CD14-positive monocyte (primary cell): Measurements from ENCODE around the gene INTS3. TPM values are rescaled to one million over a fixed set of nuclear protein-coding genes. Genes with fewer than 3 reads are reported as not detected.
"Not testable (repeated sequence)": the region's sequence is repeated elsewhere in the genome, so short reads cannot be mapped to it uniquely, and the experiment has no call there.

ENCODE experiments used
- DNase-seq, 3 donors: peaks; one replicate each; pipeline ENCODE4 v3.0.0-alpha.2; 2011 to 2022
- H2AFZ ChIP-seq: 2 replicates; pipeline ENCODE4 v1.6.0; 2012; ENCODE audit warnings: mild to moderate bottlenecking, low read depth, low read length, inconsistent platforms; ENCODE audit not compliant: insufficient read depth, poor library complexity, severe bottlenecking
- H3K27ac ChIP-seq, 2 donors: 1 replicate in 1 of 2; 2 replicates in 1 of 2; pipeline ENCODE4 v1.5.1; 2012 to 2013; ENCODE audit warnings: low read length in 2 of 2, control low read depth in 1 of 2, inconsistent platforms in 1 of 2, low read depth in 1 of 2, mild to moderate bottlenecking in 1 of 2
- H3K27me3 ChIP-seq, 2 donors: one replicate each; pipeline versions ENCODE4 v1.6.0 to v1.6.1; 2011 to 2013; ENCODE audit warnings: low read length in 2 of 2; ENCODE audit not compliant: control insufficient read depth in 2 of 2, insufficient read depth in 2 of 2
- H3K36me3 ChIP-seq, 2 donors: replicated peaks in 1 of 2; 1 replicate in 1 of 2; 2 replicates in 1 of 2; pipeline versions ENCODE4 v1.5.1 to v1.6.1; 2012 to 2013; ENCODE audit warnings: low read length in 2 of 2, control low read depth in 1 of 2, inconsistent platforms in 1 of 2, mild to moderate bottlenecking in 1 of 2; ENCODE audit not compliant: insufficient read depth in 2 of 2, control insufficient read depth in 1 of 2
- H3K4me1 ChIP-seq, 2 donors: 1 replicate in 1 of 2; 2 replicates in 1 of 2; pipeline versions ENCODE4 v1.5.1 to v1.6.1; 2012 to 2013; ENCODE audit warnings: low read length in 2 of 2, control low read depth in 1 of 2, inconsistent platforms in 1 of 2, mild to moderate bottlenecking in 1 of 2, moderate library complexity in 1 of 2; ENCODE audit not compliant: insufficient read depth in 2 of 2, control insufficient read depth in 1 of 2
- H3K4me2 ChIP-seq: replicated peaks from 2 replicates; pipeline ENCODE3; 2012; ENCODE audit warnings: low read length, moderate library complexity, mild to moderate bottlenecking; ENCODE audit not compliant: poor library complexity, severe bottlenecking; ENCODE audit errors: extremely low read depth
- H3K4me3 ChIP-seq, 3 experiments: fragments of 200-600 bp in 1 of 3; sonication (generic) in 1 of 3; replicated peaks in 1 of 3; 1 replicate in 2 of 3; 2 replicates in 1 of 3; pipeline ENCODE4 v1.5.1; 2011 to 2013; ENCODE audit warnings: low read length in 3 of 3, mild to moderate bottlenecking in 3 of 3, control low read depth in 2 of 3, low read depth in 2 of 3, inconsistent platforms in 1 of 3, moderate library complexity in 1 of 3
- H3K79me2 ChIP-seq: 2 replicates; pipeline ENCODE4 v1.6.0; 2012; ENCODE audit warnings: mild to moderate bottlenecking, control low read depth, inconsistent platforms, low read length, moderate library complexity; ENCODE audit not compliant: insufficient read depth
- H3K9ac ChIP-seq: 2 replicates; pipeline ENCODE4 v1.6.0; 2017; ENCODE audit warnings: low read length, mild to moderate bottlenecking; ENCODE audit not compliant: insufficient read depth, poor library complexity, severe bottlenecking
- H3K9me3 ChIP-seq, 2 donors: replicated peaks in 1 of 2; 1 replicate in 1 of 2; 2 replicates in 1 of 2; pipeline versions ENCODE4 v1.5.1 to v1.6.1; 2012 to 2013; ENCODE audit warnings: low read length in 2 of 2, control low read depth in 1 of 2; ENCODE audit not compliant: control insufficient read depth in 1 of 2, insufficient read depth in 1 of 2
- H4K20me1 ChIP-seq: 2 replicates; pipeline ENCODE4 v1.6.0; 2012; ENCODE audit warnings: mild to moderate bottlenecking, low read length, control low read depth, moderate library complexity; ENCODE audit not compliant: insufficient read depth
- H3K27ac Mint-ChIP-seq, 7 donors: one replicate each; pipeline ENCODE4 v1.8.0; 2020; ENCODE audit warnings: mild to moderate bottlenecking in 7 of 7, mixed read lengths in 7 of 7, moderate library complexity in 6 of 7, inconsistent platforms in 2 of 7
- H3K27me3 Mint-ChIP-seq, 3 donors: one replicate each; pipeline ENCODE4 v1.8.0; 2021 to 2022; ENCODE audit warnings: low read depth in 3 of 3, mild to moderate bottlenecking in 3 of 3, mixed read lengths in 3 of 3, moderate library complexity in 3 of 3, inconsistent platforms in 1 of 3
- H3K36me3 Mint-ChIP-seq, 2 donors: one replicate each; pipeline ENCODE4 v1.8.0; 2020; ENCODE audit warnings: mixed read lengths in 2 of 2, inconsistent platforms in 1 of 2, mild to moderate bottlenecking in 1 of 2
- H3K4me1 Mint-ChIP-seq: one replicate; pipeline ENCODE4 v1.8.0; 2020; ENCODE audit warnings: mild to moderate bottlenecking, mixed read lengths
- H3K4me3 Mint-ChIP-seq, 2 donors: one replicate each; pipeline ENCODE4 v1.8.0; 2020; ENCODE audit warnings: mild to moderate bottlenecking in 2 of 2, mixed read lengths in 2 of 2, moderate library complexity in 1 of 2
- H3K9me3 Mint-ChIP-seq, 7 donors: one replicate each; pipeline ENCODE4 v1.8.0; 2020 to 2022; ENCODE audit warnings: mixed read lengths in 7 of 7, mild to moderate bottlenecking in 6 of 7, moderate library complexity in 6 of 7, inconsistent platforms in 2 of 7
- CTCF ChIP-seq: fragments of 200-600 bp; IDR thresholded peaks from one replicate; pipeline ENCODE4 v1.8.0; 2022; ENCODE audit warnings: antibody characterized with exemption, mild to moderate bottlenecking
- WGBS: methylation state at CpG from one replicate; pipeline ENCODE4 v1.1.5; 2013; ENCODE audit warnings: missing lambda C conversion rate; ENCODE audit not compliant: insufficient coverage; 5-methylcytosine and 5-hydroxymethylcytosine counted together
- intact Hi-C, 2 donors: fragments of 100-400 bp; cut with micrococcal nuclease; formaldehyde crosslinking; loops; one replicate each; pipeline versions ENCODE4 v1.15.0 to v1.15.1; 2023
- polyA plus RNA-seq, 3 donors: library from polyadenylated mRNA; depleted of rRNA in 1 of 3; unstranded in 2 of 3; stranded (reverse) in 1 of 3; fragments of 300-500 nt in 2 of 3; fragments of >200 nt in 1 of 3; fragmentation: Illumina TruSeq in 2 of 3; gene quantifications; 1 replicate in 2 of 3; 2 replicates in 1 of 3; pipeline ENCODE4 v1.2.3, GENCODE V29; 2012 to 2021

INTS3 gene
- polyA plus RNA-seq, 3 donors = 9.2 to 76.9 (median 15.9) TPM

- H3K27me3 Mint-ChIP-seq = peaks cover 0 to 9% (median 2%) of the 10 kb centered on the region in 3 donors
- no peaks in the 10 kb centered on the region for H3K4me1 Mint-ChIP-seq
- Histone ChIP-seq H3K27ac (no peak overlapping the region), H3K4me1 (no peaks in the 10 kb centered on the region), H3K9ac (no peak overlapping the region), H3K27me3 (no peaks in the 10 kb centered on the region), H3K36me3 (no peaks in the 10 kb centered on the region), H3K4me2 (no peak overlapping the region), H3K79me2 (no peaks in the 10 kb centered on the region), H4K20me1 (no peaks in the 10 kb centered on the region), H2AFZ (no peak overlapping the region), H3K4me3 (no peak overlapping the region), H3K9me3 (no peaks in the 10 kb centered on the region)
- H3K9me3 Mint-ChIP-seq = peaks cover 0 to 2% (median 0%) of the 10 kb centered on the region in 7 donors
- no peak overlapping the region for H3K4me3 Mint-ChIP-seq
- no CpG with 5 or more reads among the region's 3 CpGs for WGBS
- H3K27ac Mint-ChIP-seq = no peak overlapping the region
- no peaks in the 10 kb centered on the region for H3K36me3 Mint-ChIP-seq
- TF ChIP-seq CTCF = no peak
- intact Hi-C loops = no loop called here
- DNase-seq = no peak
These were observed 10.5 kb upstream of the INTS3 start for GRCh38 chr1:153717330-153717729.

GRCh38 chr1:153723687-153724086, 4.2 kb upstream of the INTS3 start:
- Histone ChIP-seq H3K27me3 (no peaks in the 10 kb centered on the region), H3K4me2 (no peak overlapping the region), H3K27ac (no peak overlapping the region), H3K79me2 (peaks cover 7% of the 10 kb centered on the region), H3K4me3 (no peak overlapping the region), H3K4me1 (peaks cover 7 to 12% of the 10 kb centered on the region in 2 donors), H3K9ac (no peak overlapping the region), H4K20me1 (no peaks in the 10 kb centered on the region), H3K9me3 (no peaks in the 10 kb centered on the region), H2AFZ (no peak overlapping the region), H3K36me3 (no peaks in the 10 kb centered on the region)
- no peak for DNase-seq
- intact Hi-C loops = no loop called here
- H3K27ac Mint-ChIP-seq = no peak overlapping the region
- H3K36me3 Mint-ChIP-seq = no peaks in the 10 kb centered on the region
- no peaks in the 10 kb centered on the region for H3K4me1 Mint-ChIP-seq
- 100% methylated on average over 2 of the region's 3 CpGs for WGBS
- H3K27me3 Mint-ChIP-seq = peaks cover 1 to 5% (median 3%) of the 10 kb centered on the region in 3 donors
- H3K4me3 Mint-ChIP-seq = no peak overlapping the region
- no peak for TF ChIP-seq CTCF
- no peaks in the 10 kb centered on the region for H3K9me3 Mint-ChIP-seq

GRCh38 chr1:153724634-153725033, 3.2 kb upstream of the INTS3 start:
- H4K20me1 ChIP-seq, H3K4me3 Mint-ChIP-seq, H3K27ac Mint-ChIP-seq, H3K4me1 Mint-ChIP-seq, H3K27me3 ChIP-seq, H3K36me3 Mint-ChIP-seq, H3K9me3 Mint-ChIP-seq, H3K9me3 ChIP-seq, H2AFZ ChIP-seq, H3K36me3 ChIP-seq, H3K27me3 Mint-ChIP-seq, H3K27ac ChIP-seq, intact Hi-C loops, H3K9ac ChIP-seq, DNase-seq, H3K4me2 ChIP-seq, H3K4me3 ChIP-seq: not testable (repeated sequence)
- WGBS = 94% methylated on average over 2 of the region's 4 CpGs
- Histone ChIP-seq H3K4me1 (peaks cover 16 to 21% of the 10 kb centered on the region in 2 donors), H3K79me2 (peaks cover 16% of the 10 kb centered on the region)
